Activated T-cell treated with anti-CD3 and anti-CD28 coated beads, Interleukin-2, amount 50 U/mL, for 48 hours (primary cell): Measurements from ENCODE around the gene PTBP3.

Experiments
- DNase-seq, 2 experiments: peaks; one replicate each; pipeline ENCODE4 v3.0.0-alpha.2; 2020

PTBP3 gene

GRCh38 chr9:112360047-112360804 is 26.8 kb upstream of the PTBP3 start:
- DNase-seq = no peak

DNA sequence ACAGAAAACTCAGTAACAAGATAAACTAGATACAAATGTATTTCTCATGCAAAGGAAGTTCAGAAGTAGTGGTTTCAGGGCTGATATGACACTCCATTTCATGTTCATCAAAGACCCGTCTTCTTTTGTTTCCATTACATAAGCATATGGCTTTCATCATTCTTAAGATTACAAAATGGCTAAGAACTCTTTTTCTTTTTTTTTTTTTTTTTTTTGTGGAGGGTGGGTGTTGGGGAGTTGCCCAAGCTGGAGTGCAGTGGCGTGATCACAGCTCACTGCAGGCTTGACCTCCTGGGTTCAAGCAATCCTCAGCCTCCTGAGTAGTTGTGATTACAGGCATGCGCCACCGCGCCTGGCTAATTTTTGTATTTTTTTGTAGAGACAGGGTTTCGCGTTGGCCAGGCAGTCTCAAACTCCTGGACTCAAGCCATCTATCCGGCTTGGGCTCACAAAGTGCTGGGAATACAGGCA is 22.0 kb upstream of the PTBP3 start:
- no peak for DNase-seq

GRCh38 chr9:112354081-112354743 is 20.8 kb upstream of the PTBP3 start:
- DNase-seq = no peak

DNA sequence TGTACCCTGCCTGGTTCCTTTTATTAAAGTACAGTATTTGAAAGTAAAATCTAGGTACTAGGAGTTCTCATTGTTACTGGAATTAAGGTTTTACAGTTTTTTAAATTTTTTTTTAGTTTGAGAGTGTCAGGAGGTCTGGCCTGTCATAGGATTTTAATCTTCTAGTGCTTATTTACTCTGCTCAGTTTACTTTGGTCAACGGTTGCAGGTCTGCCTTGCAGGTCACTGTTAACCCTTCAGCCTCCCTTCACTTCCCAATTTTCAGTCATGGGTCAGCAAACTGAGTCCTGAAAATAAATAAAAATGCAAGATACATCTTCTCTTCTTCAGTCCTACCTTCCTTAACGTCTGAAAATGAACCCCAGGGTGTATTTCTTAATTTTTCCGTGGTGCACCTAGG is 18.8 kb upstream of the PTBP3 start:
- no peak for DNase-seq

GRCh38 chr9:112351184-112351583 is 17.8 kb upstream of the PTBP3 start:
- DNase-seq = no peak

DNA sequence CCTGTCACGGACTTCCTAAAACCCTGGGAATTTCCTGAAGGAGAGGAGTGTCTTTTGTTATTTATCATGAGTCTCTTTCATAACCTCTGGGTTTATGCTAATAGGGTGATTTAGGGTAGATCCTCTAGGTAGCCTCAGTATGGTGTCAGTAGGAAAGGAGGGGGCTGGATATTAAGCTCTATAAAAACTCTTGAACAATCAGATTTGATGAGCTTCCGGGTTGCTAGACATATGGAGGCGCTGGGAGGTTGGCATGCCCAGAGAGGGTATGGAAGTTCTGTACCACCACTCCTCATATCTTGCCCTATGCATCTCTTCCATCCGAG is 15.6 kb upstream of the PTBP3 start:
- DNase-seq = no peak

GRCh38 chr9:112348257-112349007 is 15.0 kb upstream of the PTBP3 start:
- DNase-seq = peak; percentile 85

DNA sequence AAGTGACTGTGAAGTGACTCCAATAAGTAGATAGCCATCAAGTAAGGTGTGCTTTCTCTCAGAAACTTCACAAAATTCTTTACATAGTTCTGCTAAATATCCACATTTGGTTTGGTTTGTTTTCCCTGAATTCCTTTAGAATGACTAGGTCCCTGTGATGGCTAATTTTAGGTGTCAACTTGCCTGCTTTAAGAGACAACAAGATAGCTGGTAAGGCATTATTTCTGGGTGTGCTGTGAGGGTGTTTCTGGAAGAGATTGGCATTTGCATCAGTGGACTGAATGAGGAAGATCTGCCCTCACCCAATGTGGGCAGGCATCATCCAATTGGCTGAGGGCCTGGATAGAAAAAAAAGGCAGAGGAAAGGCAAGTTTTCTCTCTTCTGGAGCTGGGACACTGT is 8.3 kb upstream of the PTBP3 start:
- no peak for DNase-seq

- no peak for DNase-seq
These were observed 6.5 kb upstream of the PTBP3 start for GRCh38 chr9:112339886-112340285.

DNA sequence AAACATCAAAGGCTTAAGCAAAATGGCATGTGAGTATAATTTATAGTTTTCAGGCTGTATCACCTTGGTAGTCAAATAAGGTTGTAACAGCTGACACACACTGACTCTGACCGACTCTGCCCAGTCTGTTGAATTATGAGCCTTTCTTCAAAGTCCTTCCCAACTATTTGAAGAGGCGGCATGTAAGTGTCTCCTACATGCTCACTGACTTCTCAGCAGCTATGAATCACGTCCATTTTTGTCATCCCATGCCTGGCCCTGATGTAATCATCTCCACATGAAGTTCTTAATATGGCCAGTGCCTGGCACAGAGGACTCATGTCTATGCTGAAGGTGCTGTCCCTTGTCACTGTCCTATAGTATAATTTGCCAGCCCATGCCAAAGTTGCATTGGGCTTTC is 5.1 kb upstream of the PTBP3 start:
- DNase-seq = no peak

GRCh38 chr9:112337547-112337946 is 4.1 kb upstream of the PTBP3 start:
- no peak for DNase-seq

DNA sequence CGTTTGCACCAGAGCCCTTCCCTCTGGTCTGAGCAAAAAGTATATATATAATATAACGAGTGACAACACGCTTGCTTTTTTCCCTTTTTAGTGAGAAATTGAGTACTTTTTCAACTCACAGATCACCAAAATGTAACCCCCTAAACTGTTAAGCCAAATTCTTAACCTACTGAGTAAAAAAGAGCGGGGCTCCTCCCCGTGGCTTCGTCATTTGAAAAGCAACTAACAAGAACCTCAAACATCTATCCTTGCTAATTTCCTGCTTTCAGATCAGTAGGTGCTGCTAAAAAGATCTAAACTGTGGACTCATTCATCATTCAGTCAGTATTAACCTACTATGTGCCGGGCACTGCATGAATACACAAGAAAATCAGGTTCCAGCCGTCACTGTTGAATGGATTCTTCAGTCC is 1.0 kb upstream of the PTBP3 start:
- DNase-seq = peak; percentile 58 to 66

- peak; percentile 94 to 97 for DNase-seq
These were observed 416 bp upstream of the PTBP3 start for GRCh38 chr9:112333639-112334431.

- no peak for DNase-seq
These were observed 794 bp downstream of the PTBP3 start for GRCh38 chr9:112332674-112332976.

GRCh38 chr9:112332214-112332613 is 1.2 kb downstream of the PTBP3 start:
- no peak for DNase-seq

GRCh38 chr9:112331674-112331952 is 1.8 kb downstream of the PTBP3 start:
- DNase-seq = no peak

GRCh38 chr9:112328545-112328944 is 4.9 kb downstream of the PTBP3 start:
- DNase-seq = no peak

DNA sequence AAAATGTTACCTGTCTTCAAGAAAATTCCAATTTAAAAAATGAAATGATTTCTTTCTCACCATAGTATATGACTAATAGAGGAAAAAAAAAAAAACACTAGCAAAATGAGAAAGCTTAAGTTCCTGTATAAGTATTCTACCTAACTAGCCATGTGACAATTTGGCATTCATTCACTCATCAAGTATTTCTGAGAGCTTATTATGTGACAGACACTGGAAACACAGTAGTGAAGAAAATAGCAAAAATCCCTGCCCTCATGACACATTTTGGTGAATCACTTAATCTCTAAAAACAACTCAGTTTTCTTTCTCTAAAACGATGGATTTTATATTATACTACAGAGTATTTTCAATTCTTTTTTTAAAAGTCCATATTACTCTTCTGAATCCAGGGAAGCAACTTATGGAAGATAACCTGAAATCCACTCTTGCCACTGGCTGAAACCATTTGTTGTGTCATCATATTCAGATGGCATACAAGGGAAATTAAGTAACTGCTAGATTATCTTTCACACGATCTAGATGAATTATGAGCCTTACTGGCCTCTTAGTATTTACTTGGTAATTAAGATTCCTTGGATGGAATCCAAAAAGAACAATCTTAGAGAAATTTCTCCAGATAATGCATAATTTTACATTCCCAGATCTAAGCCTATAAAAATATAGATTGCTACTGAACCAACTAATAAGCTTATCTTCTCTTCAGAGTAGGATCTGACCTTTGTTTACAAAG is 5.5 kb downstream of the PTBP3 start:
- no peak for DNase-seq

- DNase-seq = no peak
These were observed 7.2 kb downstream of the PTBP3 start for GRCh38 chr9:112326194-112326593.

DNA sequence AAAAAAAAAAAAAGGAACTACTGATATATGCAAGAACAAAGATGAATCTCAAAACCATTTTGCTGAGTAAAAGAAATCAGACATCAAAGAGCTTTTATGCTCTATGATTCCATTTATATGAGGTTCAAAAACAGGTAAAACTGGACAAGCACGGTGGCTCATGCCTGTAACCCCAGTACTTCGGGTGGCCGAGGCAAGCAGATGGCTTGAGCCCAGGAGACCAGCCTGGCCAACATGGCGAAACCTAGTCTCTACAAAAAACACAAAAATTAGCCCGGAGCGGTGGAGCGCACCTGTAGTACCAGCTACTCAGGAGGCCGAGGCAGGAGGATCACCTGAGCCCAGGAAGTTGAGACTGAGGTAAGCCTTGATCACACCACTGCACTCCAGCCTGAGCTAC is 7.8 kb downstream of the PTBP3 start:
- no peak for DNase-seq

DNA sequence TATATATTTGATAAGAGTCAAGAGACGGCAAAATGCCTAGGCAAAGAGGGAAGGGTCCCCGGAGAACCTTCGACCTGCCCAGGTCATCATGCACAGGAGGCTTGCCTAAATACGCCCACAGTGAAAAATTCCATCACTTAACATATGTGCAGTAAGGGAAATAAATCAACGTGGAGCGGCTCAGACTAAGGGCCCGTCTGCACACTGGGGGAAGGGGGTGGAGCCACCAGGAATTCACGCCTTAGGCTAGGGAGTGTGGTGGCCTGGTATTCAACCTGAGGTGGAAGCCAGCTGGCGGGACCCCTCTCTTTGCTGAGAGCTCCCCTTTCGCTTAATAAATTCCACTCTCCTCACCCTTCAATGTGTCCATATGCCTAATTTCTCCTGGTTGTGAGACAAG is 8.3 kb downstream of the PTBP3 start:
- no peak for DNase-seq

DNA sequence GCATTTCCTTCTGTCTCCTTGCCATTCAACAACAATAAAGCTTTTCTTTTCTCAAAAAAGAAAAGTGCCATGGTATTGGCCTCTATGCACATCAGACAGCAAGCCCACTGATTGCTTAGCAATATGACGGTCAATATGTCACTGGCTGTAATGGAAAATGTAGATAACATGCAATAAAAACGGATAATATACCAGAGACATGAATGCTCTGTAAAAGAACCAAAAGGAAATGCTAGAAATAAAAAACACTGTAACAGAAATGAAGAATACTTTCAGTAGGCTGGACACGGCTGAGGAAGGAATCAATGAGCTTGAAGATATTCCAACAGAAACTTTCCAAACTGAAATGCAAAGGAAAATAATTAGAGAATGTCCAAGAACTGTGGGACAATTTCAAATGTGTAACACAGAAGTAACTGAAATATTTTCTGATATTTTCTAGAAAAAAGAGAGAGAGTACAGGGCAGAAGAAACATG is 10.0 kb downstream of the PTBP3 start:
- no peak for DNase-seq
